GM23338 (cell line): ENCODE data around the gene C10orf71. TPM values are rescaled to one million over a fixed set of nuclear protein-coding genes. Genes with fewer than 3 reads are reported as not detected.

ENCODE experiments used
- ATAC-seq: fragments of 200-7000 bp; cut with Tn5 transposase; 3 replicates; pipeline ENCODE4 v1.9.1; 2020
- DNase-seq: peaks from one replicate; pipeline ENCODE4 v3.0.0-alpha.2; 2015; ENCODE audit warnings: low spot score
- H2AFZ ChIP-seq: fragments of 200-600 bp; sonication (generic); 2 replicates; pipeline ENCODE4 v1.8.0; 2016; ENCODE audit warnings: antibody characterized with exemption, mild to moderate bottlenecking, moderate library complexity
- H3F3A ChIP-seq: fragments of 200-600 bp; sonication (generic); replicated peaks from 2 replicates; pipeline ENCODE4 v1.8.0; 2017; ENCODE audit warnings: antibody characterized with exemption, mixed run types, low read depth
- H3K27ac ChIP-seq: fragments of 200-600 bp; sonication (generic); 2 replicates; pipeline ENCODE4 v1.6.1; 2016; ENCODE audit warnings: low read depth
- H3K27me3 ChIP-seq: fragments of 200-600 bp; sonication (generic); 2 replicates; pipeline ENCODE4 v1.8.0; 2016; ENCODE audit warnings: mild to moderate bottlenecking, mixed run types, moderate library complexity; ENCODE audit not compliant: insufficient read depth
- H3K36me3 ChIP-seq: fragments of 200-600 bp; sonication (generic); 2 replicates; pipeline ENCODE4 v1.8.0; 2016; ENCODE audit warnings: mild to moderate bottlenecking; ENCODE audit not compliant: insufficient read depth
- H3K4me1 ChIP-seq: fragments of 200-600 bp; sonication (generic); 2 replicates; pipeline ENCODE4 v1.8.0; 2016; ENCODE audit warnings: mild to moderate bottlenecking, moderate library complexity; ENCODE audit not compliant: insufficient read depth
- H3K4me2 ChIP-seq: fragments of 200-600 bp; sonication (generic); 2 replicates; pipeline ENCODE4 v1.7.1; 2017; ENCODE audit warnings: mixed run types
- H3K4me3 ChIP-seq: fragments of 200-600 bp; sonication (generic); 2 replicates; pipeline ENCODE4 v1.6.1; 2016; ENCODE audit warnings: mixed run types
- H3K79me2 ChIP-seq: fragments of 200-600 bp; sonication (generic); replicated peaks from 2 replicates; pipeline ENCODE4 v1.8.0; 2017; ENCODE audit warnings: mild to moderate bottlenecking; ENCODE audit not compliant: insufficient read depth
- H3K9me2 ChIP-seq: fragments of 200-600 bp; sonication (generic); 2 replicates; pipeline ENCODE4 v1.8.0; 2017; ENCODE audit not compliant: insufficient read depth
- H4K20me1 ChIP-seq: fragments of 200-600 bp; sonication (generic); replicated peaks from 2 replicates; pipeline ENCODE4 v1.8.0; 2017; ENCODE audit warnings: mild to moderate bottlenecking; ENCODE audit not compliant: insufficient read depth
- H3K27ac Mint-ChIP-seq: 2 replicates; pipeline ENCODE4 v1.8.0; 2020; ENCODE audit warnings: inconsistent platforms, mild to moderate bottlenecking, moderate library complexity, mixed read lengths
- H3K27me3 Mint-ChIP-seq: 3 replicates; pipeline ENCODE4 v1.8.0; 2022; ENCODE audit warnings: low read depth, mild to moderate bottlenecking, moderate library complexity, mixed read lengths, inconsistent platforms; ENCODE audit not compliant: insufficient read depth, poor library complexity
- H3K36me3 Mint-ChIP-seq: 3 replicates; pipeline ENCODE4 v1.8.0; 2021; ENCODE audit warnings: low read depth, mild to moderate bottlenecking, inconsistent platforms, moderate library complexity, mixed read lengths
- H3K4me1 Mint-ChIP-seq: 3 replicates; pipeline ENCODE4 v1.8.0; 2020; ENCODE audit warnings: mild to moderate bottlenecking, inconsistent platforms, mixed read lengths
- H3K4me3 Mint-ChIP-seq: 3 replicates; pipeline ENCODE4 v1.8.0; 2021; ENCODE audit warnings: moderate library complexity, mild to moderate bottlenecking, inconsistent platforms, mixed read lengths
- H3K9me3 Mint-ChIP-seq: 3 replicates; pipeline ENCODE4 v1.8.0; 2020; ENCODE audit warnings: moderate library complexity, mild to moderate bottlenecking, inconsistent platforms, mixed read lengths
- CREB1 ChIP-seq: fragments of 250-450 bp; sonication (Bioruptor Pico); IDR thresholded peaks from 2 replicates; pipeline ENCODE4 v1.5.0; 2020; ENCODE audit warnings: low read depth, mild to moderate bottlenecking, moderate library complexity
- CTCF ChIP-seq, 2 experiments: fragments of 200-600 bp in 1 of 2; sonication (generic) in 1 of 2; conservative IDR thresholded peaks; 2 replicates each; pipeline versions ENCODE4 v1.5.1 to v1.6.1; 2016 to 2017; ENCODE audit warnings: antibody characterized with exemption in 2 of 2, low read depth in 2 of 2, mild to moderate bottlenecking in 2 of 2, moderate library complexity in 1 of 2
- ETS1 ChIP-seq: IDR thresholded peaks from 2 replicates; pipeline ENCODE4 v1.6.1; 2016; ENCODE audit warnings: antibody characterized with exemption
- EZH2 ChIP-seq: fragments of 200-600 bp; sonication (generic); IDR thresholded peaks from one replicate; pipeline ENCODE4 v1.8.0; 2017; ENCODE audit warnings: antibody characterized with exemption, mild to moderate bottlenecking, low read depth; ENCODE audit not compliant: unreplicated experiment
- JUNB ChIP-seq: IDR thresholded peaks from one replicate; pipeline ENCODE4 v1.6.1; 2016; ENCODE audit warnings: antibody characterized with exemption; ENCODE audit not compliant: unreplicated experiment
- NANOG ChIP-seq: IDR thresholded peaks from 2 replicates; pipeline ENCODE4 v1.6.1; 2016; ENCODE audit warnings: antibody characterized with exemption, borderline replicate concordance
- POLR2AphosphoS5 ChIP-seq: IDR thresholded peaks from 2 replicates; pipeline ENCODE4 v1.6.1; 2016; ENCODE audit warnings: antibody characterized with exemption, low read depth
- REST ChIP-seq: IDR thresholded peaks from one replicate; pipeline ENCODE4 v1.6.1; 2018; ENCODE audit warnings: antibody characterized with exemption; ENCODE audit not compliant: unreplicated experiment
- STAT1 ChIP-seq: IDR thresholded peaks from one replicate; pipeline ENCODE4 v1.6.1; 2016; ENCODE audit warnings: antibody characterized with exemption; ENCODE audit not compliant: unreplicated experiment
- ZNF114 ChIP-seq: fragments of 250-450 bp; sonication (Bioruptor Pico); IDR thresholded peaks from 2 replicates; pipeline ENCODE4 v1.5.0; 2020; ENCODE audit warnings: mild to moderate bottlenecking, moderate library complexity
- ZNF331 ChIP-seq: fragments of 250-450 bp; sonication (Bioruptor Pico); IDR thresholded peaks from 2 replicates; pipeline ENCODE4 v1.5.0; 2020; ENCODE audit warnings: low read depth, mild to moderate bottlenecking, moderate library complexity
- polyA plus RNA-seq: library from polyadenylated mRNA; unstranded; fragments of >200 nt; fragmentation: Nextera tagmentation; extraction: Ambion mirVana; gene quantifications from 2 replicates; pipeline ENCODE4 v1.2.1, GENCODE V29; 2016
- total RNA-seq: library from RNA; depleted of rRNA; stranded (reverse); fragments of >200 nt; shearing (Covaris generic); gene quantifications from 2 replicates; pipeline ENCODE4 v1.2.3, GENCODE V29; 2014

C10orf71 gene
- total and polyA plus RNA-seq, 2 experiments from 2014 or later, result not detected

GRCh38 chr10:49330127-49330665, 31.2 kb downstream of the C10orf71 start (continued):
- TF ChIP-seq ETS1, result no peak
- TF ChIP-seq STAT1, result no peak
- no peak for TF ChIP-seq JUNB
- no peak for TF ChIP-seq ZNF114 (CRISPR knock-in tag)
- TF ChIP-seq ZNF331 (CRISPR knock-in tag), result no peak
- no peak for TF ChIP-seq EZH2
- TF ChIP-seq CREB1 (CRISPR knock-in tag), result no peak
- no peak for TF ChIP-seq POLR2AphosphoS5
- TF ChIP-seq REST, result no peak
- TF ChIP-seq NANOG, result no peak

- Histone ChIP-seq H3K4me3 (no peak overlapping the region), H4K20me1 (no peaks in the 10 kb centered on the region), H3K27me3 (no peaks in the 10 kb centered on the region), H3K9me2 (no peaks in the 10 kb centered on the region; the same call in 1 of the 2 replicates), H3K36me3 (no peaks in the 10 kb centered on the region), H3K4me1 (no peaks in the 10 kb centered on the region), H2AFZ (no peak overlapping the region), H3K4me2 (no peak overlapping the region), H3K79me2 (no peaks in the 10 kb centered on the region), H3K27ac (no peak overlapping the region), H3F3A (no peaks in the 10 kb centered on the region)
- TF ChIP-seq JUNB, result no peak
- TF ChIP-seq CTCF (conservative IDR thresholded peaks at IDR 0.05; ENCODE audit: low read depth in 2 of 2), result no peak
- no peak for TF ChIP-seq CREB1 (CRISPR knock-in tag)
- Mint-ChIP-seq H3K27me3 (peaks cover 14% of the 10 kb centered on the region), H3K27ac (no peak overlapping the region), H3K9me3 (no peaks in the 10 kb centered on the region; the same call in 2 of the 3 replicates), H3K4me1 (peaks cover 7% of the 10 kb centered on the region), H3K4me3 (no peak overlapping the region), H3K36me3 (no peaks in the 10 kb centered on the region)
- no peak for ATAC-seq
- DNase-seq, result no peak
Observed at GRCh38 chr10:49331431-49331830, 32.5 kb downstream of the C10orf71 start.
